Measurements from ENCODE around the gene PRDM16.

PRDM16 gene

DNA sequence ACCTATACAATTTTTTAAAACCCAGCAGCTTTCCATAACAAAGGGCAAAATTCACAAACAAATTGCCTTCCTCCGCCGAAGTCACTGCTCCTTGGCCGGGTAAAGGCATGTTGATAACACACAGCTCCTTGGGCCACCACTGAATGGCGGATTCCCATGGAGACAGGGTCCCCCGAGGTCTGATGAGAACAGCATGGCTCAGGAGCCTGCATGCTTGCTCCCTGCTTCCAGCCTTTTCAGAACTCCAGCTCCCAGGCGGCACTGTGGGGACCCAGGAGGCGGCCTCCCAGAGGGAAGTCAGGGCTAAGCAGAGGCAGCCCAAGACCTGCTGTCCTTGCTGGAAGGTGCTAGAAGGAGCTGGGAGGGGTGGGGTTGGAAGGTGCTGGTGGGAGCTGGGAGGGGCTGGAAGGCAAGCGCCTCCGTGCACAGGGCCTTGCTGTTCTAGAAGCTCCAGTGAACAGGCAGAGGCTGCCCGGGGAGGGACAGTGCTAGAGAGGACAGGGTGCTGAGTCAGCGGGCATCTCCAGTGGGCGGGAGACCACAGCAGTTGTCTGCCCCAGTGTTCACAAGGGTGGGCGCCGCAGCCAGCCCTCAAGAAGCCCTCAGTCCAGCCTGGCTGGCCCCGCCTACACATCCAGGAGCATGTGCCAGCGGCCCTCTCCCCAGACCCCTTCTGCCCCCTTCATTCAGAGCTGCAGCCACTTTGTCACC, 35.1 kb downstream of the PRDM16 start:
- no peak for DNase-seq (ENCODE audit: low spot score)

- no peak for DNase-seq (ENCODE audit: low spot score)
Measured at GRCh38 chr1:3105167-3105863, 36.3 kb downstream of the PRDM16 start.

DNA sequence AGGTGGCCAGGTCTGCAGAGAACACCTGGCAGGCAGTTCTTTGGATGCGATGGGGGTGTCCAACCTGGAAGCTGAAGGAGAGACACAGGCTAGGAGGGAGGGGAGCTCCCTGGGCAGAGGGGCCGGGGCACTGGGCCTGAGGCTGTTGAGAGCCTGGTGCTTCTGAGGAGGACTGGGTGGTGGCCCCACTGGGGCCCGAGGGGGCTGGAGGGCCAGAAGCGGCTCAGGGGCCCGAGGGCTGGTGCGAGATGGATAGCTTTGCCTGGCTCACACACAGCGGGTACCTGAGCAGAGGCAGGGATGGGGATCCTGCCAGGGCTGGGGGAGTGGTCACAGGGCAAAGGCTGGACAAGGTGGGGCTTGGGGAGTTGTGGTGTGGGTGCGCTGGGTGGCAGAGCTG, 37.2 kb downstream of the PRDM16 start:
- no peak for DNase-seq (ENCODE audit: low spot score)

- no peak for DNase-seq (ENCODE audit: low spot score)
Measured at GRCh38 chr1:3107201-3107600, 38.2 kb downstream of the PRDM16 start.

- no peak for DNase-seq (ENCODE audit: low spot score)
Measured at GRCh38 chr1:3109355-3109754, 40.4 kb downstream of the PRDM16 start.

- DNase-seq (ENCODE audit: low spot score) = no peak
Measured at GRCh38 chr1:3111348-3112021, 42.5 kb downstream of the PRDM16 start.

GRCh38 chr1:3112526-3112925, 43.5 kb downstream of the PRDM16 start:
- DNase-seq (ENCODE audit: low spot score) = no peak

- no peak for DNase-seq (ENCODE audit: low spot score)
Measured at GRCh38 chr1:3113047-3113740, 44.2 kb downstream of the PRDM16 start.

- DNase-seq (ENCODE audit: low spot score) = no peak
Measured at GRCh38 chr1:3113741-3114056, 44.7 kb downstream of the PRDM16 start.

DNA sequence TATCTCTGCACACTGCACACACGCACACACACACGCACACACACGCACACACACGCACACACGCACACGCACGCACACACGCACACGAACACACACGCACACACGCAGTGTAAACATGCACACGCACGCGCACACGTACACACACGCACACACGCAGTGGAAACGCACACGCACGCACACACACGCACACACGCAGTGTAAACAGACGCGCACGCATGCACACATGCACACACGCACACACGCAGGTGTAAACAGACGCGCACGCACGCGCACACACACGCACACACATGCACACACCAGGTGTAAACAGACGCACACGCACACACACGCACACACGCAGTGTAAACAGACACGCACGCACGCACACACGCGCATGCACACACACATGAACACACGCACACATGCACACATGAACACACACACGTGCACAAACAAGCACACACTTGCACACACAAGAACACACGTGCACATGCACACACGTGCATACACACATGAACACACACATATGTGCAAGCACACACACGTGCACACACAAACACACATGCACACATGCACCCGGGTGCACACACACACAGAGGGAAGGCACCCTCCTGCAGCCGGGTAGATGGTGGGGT, 45.2 kb downstream of the PRDM16 start:
- no peak for DNase-seq (ENCODE audit: low spot score)

DNA sequence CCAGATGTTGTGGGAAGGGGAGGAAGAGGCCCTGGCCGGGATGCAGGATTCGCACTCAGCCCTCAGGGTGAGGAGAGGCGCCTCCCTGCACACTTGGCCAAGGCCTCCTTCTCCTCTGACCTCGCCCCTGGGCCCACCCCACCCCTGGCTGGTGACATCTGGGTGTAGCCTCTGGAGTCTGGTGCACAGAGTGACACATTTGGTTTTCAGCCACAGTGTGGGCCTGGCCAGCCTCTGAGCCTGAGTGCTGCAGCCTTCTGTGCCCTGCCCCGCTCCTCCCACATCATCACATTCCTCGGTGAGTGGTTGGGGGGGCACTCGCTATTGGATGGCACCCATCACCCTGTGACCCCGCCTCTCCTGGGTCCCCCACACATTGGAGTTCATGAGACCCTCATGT, 45.8 kb downstream of the PRDM16 start:
- DNase-seq (ENCODE audit: low spot score) = no peak

- no peak for DNase-seq (ENCODE audit: low spot score)
Measured at GRCh38 chr1:3115275-3116149, 46.5 kb downstream of the PRDM16 start.

DNA sequence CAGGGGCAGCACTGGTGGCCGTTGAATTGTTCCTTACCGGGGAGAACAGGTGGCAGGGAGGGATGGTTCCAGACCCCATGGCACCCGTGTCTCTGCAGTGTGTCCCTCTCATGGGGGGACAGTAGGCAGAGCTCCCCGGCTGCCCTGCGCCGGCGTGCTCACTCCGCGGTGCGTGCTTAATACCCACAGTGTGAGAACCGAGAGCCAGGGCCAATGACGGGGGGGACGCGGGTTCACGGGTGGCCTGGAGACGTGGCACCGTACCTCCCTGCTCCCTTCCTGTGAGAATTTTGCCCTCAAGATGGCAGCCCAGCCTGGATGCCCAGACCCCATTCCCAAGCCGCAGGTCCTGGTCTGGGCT, 47.1 kb downstream of the PRDM16 start:
- no peak for DNase-seq (ENCODE audit: low spot score)

GRCh38 chr1:3116560-3116959, 47.6 kb downstream of the PRDM16 start:
- DNase-seq (ENCODE audit: low spot score) = no peak

GRCh38 chr1:3117879-3118278, 48.9 kb downstream of the PRDM16 start:
- no peak for DNase-seq (ENCODE audit: low spot score)

DNA sequence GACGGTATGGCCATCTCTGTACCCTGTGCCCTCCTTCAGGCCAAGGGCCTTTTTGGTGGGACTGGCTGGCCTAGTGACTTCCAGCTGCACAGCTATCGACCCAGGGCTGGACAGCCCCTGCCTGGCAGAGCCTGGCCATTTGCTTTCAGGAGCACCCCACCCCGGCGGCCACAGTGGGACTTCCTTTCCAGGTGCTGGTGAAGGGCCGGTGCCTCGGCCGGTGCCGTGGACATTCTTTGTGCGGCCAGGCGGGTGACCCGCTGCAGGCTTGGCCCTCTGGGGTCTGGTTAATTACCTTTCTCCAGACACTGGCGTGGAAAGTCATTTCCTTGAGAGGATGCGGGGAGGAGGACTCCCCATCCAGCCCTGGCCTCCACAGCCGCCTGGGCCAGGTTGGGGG, 50.1 kb downstream of the PRDM16 start:
- DNase-seq (ENCODE audit: low spot score) = no peak

- DNase-seq (ENCODE audit: low spot score) = no peak
Measured at GRCh38 chr1:3119725-3120124, 50.7 kb downstream of the PRDM16 start.

- no peak for DNase-seq (ENCODE audit: low spot score)
Measured at GRCh38 chr1:3120140-3120539, 51.1 kb downstream of the PRDM16 start.

- DNase-seq (ENCODE audit: low spot score) = no peak
Measured at GRCh38 chr1:3120994-3121393, 52.0 kb downstream of the PRDM16 start.

- no peak for DNase-seq (ENCODE audit: low spot score)
Measured at GRCh38 chr1:3121401-3122210, 52.6 kb downstream of the PRDM16 start.

GRCh38 chr1:3122311-3122710, 53.3 kb downstream of the PRDM16 start:
- no peak for DNase-seq (ENCODE audit: low spot score)
